ENCODE results near the gene DMBX1.
A peak's percentile ranks its signal among the peaks of the same experiment; 100 is the strongest.

DMBX1 gene

GRCh38 chr1:46461017-46461808 is 28.4 kb upstream of the DMBX1 start:
- no peak for DNase-seq

GRCh38 chr1:46461809-46462448 is 27.7 kb upstream of the DMBX1 start:
- DNase-seq, result no peak

GRCh38 chr1:46464013-46464548 is 25.6 kb upstream of the DMBX1 start:
- DNase-seq, result no peak

DNA sequence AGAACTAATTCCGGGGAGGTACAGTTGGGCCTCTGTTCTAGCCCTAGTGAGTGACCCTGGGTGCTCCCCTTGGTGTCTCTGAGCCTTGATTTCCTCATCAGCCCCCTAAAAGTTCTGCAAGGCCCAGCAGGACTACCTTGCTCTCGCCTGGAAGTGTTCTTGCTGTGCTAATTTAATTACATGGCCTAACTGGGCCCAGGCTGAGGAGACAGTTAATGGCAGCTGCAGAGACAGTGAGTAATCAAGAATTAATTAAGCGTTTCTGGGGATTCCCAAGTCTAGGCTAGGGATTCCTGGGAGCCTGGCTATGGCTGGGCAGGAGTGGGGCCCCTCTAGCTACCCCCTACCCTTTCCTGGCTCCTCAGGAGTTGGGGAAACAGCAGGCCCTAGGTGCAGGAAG is 24.7 kb upstream of the DMBX1 start:
- DNase-seq, result no peak

GRCh38 chr1:46465981-46466476 is 23.6 kb upstream of the DMBX1 start:
- DNase-seq, result no peak

DNA sequence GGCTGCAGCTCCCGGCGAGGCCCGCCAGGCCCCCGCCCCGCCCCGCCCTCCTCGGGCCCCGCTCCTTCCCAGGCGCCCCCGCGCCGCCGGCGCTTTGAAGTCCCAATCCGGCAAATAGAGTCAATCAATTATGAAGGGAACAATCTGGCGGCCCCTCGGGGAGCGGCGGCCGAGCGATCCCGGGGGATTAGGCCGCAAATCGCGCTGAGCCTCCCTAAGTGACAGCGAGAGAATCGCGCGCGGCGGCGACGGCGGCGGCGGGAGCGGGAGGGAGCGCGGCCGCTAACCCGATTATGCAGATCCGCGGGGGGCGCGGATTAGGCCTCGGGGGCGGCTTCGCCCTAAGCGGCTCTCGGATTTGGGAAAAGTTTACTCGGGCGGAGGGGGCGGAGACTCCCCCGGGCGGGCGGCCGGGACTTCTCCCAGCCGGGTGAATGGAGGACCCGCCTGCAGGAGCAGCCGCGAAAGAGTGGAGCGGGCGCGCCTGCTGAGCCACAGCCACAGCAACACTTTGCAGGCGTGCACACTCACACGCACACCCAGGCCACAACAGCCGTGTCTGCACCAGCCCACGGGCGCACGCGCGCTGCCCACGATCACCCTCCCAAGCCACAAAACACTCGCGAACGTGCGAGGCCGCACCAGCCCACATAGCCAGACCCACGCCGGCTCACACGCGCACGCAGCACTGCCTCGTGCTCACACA is 23.0 kb upstream of the DMBX1 start:
- DNase-seq, result peak; percentile 4

- DNase-seq, result no peak
These were observed 22.5 kb upstream of the DMBX1 start for GRCh38 chr1:46467183-46467504.

DNA sequence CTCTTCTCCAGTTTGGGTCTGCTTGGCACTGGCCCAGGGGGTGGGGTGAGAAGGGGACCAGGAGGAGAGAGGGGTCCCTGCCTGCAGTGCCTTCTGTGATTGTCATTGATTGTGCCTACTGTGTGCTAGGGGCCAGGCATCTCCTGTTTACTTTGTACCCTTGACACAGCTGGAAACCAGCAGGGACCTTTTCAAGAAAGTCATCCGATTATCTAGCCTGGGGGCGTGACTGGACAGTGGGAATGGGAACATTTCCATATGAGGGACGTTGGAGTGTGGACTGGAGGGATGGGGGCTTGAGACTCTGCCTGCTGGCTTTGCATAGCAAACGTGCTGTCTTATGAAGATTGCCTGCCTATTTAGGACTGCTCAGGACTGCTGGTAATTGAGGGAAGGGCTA is 19.8 kb upstream of the DMBX1 start:
- no peak for DNase-seq

DNA sequence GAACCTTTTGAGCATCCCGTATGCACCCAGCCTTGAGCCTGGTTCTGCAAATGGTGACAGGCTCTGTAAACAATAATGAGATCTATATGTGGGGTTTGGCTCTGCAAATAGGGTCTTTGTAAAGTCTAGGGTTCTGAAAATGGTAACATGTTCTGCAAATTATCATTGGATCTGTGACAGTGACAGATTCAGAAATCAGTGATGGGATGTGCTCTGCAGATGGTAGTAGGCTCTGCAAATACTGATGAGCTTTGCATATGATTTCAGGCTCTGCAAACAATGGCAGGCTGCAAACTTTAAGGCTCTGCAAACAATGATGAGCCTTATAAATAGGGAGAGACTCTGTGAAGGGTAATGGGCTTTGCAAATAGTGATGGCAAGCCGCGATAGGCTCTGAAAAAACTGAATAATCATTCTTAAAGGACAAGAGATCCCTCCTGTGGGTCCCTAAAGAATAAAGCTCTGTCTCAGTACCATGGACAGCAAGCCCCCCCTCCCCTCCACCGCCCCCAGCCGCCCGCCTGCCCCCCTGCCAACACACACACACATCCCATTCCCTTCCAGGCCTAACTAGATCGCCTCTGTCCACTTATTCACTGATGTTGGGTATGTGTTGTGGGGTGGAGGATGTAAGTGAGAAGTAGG is 17.7 kb upstream of the DMBX1 start:
- no peak for DNase-seq

DNA sequence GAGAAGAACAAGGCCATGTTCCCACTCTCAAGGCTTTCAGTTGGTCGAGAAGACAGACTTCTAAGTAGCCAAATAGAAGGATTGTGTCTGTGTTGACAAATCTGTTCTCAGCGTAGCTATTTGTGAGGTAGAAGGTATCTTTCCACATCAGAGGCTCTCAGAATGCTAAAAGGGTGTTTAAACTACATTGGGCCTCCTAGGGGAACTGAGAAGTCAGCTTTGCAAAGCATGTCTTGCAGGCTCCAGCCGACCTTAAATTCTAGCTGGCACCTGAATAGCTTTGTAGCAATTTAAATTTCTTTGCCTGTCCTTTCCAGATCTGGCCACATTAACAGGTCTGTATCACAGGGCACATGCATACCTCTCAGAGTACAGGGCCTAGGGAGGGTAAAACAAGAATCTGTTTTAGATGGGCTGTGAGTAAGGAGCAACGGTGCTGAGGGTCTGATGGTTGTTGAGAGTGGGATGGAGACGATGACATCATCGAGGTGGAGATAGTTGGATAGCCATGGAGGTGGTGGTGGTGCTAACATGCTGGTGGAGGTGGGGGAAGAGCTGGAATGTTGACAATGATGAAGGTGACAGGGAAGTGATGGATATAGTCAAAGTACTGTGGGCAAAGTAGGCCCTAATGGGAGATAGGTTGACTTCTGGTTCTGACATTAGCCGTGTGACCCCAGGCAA is 17.0 kb upstream of the DMBX1 start:
- DNase-seq, result no peak

- no peak for DNase-seq
These were observed 15.6 kb upstream of the DMBX1 start for GRCh38 chr1:46473991-46474390.

DNA sequence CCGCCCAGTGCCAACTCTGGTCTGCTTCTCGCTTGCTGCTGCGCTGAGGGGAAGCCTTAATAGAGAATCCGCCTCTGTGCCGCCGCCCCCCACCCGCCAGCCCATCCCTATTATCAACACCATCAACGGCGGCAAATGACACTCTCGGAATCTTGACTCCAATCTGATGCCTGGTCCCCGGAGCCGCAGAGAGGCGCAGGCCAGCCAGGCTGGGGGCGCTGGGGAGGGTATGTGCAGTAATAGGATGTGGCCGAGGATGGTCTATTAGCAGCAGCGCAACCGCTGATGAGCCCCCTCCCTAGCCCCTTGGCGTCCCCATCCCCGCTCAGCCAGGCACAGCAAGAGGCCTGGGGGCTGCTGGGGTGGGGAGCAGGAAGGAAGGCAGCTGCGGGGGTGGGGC is 15.1 kb upstream of the DMBX1 start:
- no peak for DNase-seq

GRCh38 chr1:46476673-46477072 is 13.0 kb upstream of the DMBX1 start:
- DNase-seq, result no peak

DNA sequence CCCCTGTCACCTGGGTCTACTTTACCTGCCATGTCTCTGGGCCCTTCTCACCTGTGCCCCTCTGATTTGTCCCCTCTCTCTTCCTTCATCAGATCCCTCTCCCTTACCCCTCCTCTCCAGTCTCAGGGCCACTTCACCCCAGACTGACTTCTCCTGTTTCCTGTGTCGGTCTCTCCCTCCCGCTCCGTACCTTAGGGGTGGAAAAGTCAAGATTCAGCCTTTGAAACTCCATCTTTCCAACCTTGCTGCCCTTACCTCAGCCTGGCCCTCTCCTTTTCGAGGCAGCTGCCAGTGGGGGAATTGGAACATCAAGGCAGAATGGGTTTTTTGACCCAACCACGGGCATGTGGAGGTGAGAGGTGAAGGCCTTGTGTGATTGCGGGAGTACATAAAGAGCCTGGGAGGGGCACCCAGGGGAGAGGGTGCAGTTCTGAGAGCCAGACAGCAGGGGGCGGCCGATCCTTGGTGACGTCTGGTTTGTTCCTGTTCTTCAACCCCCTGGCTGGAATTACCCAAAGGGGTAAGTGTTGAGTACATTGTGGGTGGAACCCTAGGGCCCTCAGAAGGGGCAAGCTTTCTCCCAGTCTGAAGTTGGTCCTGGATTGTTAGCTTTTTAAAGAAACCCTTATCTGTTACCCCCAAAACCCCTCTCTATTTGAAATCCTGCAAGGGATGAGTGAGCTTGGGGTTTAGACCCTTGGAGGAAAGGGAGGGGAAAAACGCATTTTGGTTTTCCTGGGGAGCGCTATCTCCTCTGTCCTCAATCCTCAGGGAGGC is 12.3 kb upstream of the DMBX1 start:
- DNase-seq, result peak; percentile 41

DNA sequence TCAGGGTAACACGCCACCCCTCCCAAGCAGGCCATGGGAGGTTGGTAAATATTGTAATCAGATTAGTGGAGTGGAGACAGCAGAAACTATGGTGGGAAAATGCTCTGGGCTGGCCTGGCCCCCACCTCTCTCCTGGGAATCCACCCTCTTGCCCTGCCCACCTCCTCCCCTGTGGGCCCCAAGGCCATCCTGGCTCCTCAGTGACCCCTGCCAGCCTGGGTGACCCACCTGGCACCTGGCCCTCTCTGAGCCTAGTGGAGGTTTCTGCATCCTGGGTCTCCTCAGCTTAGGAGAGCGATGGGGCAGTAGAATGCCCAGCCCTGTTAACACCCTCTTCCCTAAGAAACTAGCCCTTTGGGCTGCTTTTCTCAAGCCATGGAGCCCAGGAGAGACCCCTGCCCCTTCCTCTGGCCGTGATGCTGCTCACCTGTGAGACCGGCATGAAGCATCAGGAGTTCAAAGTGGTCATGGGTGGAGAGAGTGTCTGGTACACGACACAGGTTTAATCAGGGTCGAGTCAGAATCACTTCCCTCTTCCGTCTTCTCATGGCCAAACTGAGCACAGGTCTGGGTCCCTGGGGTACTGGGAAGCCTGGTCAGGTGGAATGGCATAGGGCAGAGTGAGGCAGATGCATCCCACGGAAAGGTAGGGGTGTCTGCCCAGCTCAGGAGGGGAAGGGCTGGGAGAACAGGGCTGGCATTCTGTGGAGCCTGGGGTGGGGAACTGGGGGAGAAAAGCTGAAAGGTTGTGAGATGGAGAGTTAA is 10.7 kb upstream of the DMBX1 start:
- DNase-seq, result no peak

DNA sequence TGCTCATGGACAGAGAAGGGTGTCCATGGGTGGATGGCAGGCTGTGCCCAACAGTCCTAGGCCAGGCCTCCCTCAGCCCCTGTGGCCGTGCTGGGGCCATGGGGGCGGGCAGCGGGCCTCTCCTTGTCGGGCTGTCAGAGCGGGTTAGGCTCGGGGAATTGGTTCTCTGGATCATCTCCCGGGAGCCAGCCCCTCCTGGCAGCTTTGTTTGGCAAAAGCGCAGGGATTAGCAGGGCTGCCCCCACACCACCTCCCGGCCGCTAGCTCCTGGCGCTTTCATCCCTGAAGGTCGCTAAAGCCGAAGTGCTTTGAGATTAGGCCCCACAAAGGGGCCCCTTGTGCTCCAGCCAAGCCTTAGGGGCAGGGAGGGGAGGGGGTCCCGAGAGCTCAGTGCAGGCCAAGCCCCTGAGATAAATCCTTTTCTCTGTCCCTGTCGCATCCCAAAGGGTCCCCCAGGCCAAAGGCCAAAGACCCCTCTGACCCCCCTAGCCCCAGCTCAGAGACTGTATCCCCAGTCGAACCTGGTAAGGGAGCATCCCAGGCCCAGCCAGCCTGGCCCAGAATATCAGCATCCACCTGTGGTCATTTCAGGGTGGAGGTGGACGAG is 9.8 kb upstream of the DMBX1 start:
- DNase-seq, result no peak

GRCh38 chr1:46480959-46481646 is 8.5 kb upstream of the DMBX1 start:
- DNase-seq, result no peak

DNA sequence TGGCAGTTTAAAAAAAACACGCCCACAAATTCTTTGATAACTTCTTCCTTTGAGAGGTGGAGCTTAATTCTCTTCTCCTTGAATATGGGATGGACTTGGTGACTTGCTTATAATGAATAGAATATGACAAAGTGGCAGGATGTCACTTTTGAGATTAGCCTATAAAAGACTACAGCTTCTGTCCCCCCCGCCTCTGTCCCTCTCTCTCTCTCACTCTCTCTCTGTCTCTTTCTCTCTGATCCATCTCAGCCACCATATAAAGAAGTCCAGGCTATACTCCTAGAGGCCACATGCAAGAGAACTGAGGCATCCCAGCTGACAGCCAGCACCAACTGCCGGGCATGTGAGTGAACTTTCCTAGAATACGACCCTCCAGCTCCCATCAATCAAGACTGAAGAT is 7.7 kb upstream of the DMBX1 start:
- no peak for DNase-seq

GRCh38 chr1:46483589-46483988 is 6.0 kb upstream of the DMBX1 start:
- no peak for DNase-seq

Data from NCI-H526 treated with DMSO at 0.1 percent for 48 hours (cell line).